GM20000 (cell line): ENCODE results near the gene AGPAT4.

Experiments
- DNase-seq: peaks from one replicate; pipeline ENCODE4 v3.0.0; 2012; ENCODE audit warnings: low spot score
- TF ChIP-seq, protein P1 (sequence below): IDR thresholded peaks from 2 replicates; pipeline ENCODE4 v1.5.1; 2012; ENCODE audit warnings: mild to moderate bottlenecking, control low read depth; ENCODE audit errors: extremely low read depth, missing control alignments

AGPAT4 gene

GRCh38 chr6:161137839-161138542 lies 135.9 kb downstream of the AGPAT4 start:
- DNase-seq: no peak
- TF ChIP-seq, protein P1, sequence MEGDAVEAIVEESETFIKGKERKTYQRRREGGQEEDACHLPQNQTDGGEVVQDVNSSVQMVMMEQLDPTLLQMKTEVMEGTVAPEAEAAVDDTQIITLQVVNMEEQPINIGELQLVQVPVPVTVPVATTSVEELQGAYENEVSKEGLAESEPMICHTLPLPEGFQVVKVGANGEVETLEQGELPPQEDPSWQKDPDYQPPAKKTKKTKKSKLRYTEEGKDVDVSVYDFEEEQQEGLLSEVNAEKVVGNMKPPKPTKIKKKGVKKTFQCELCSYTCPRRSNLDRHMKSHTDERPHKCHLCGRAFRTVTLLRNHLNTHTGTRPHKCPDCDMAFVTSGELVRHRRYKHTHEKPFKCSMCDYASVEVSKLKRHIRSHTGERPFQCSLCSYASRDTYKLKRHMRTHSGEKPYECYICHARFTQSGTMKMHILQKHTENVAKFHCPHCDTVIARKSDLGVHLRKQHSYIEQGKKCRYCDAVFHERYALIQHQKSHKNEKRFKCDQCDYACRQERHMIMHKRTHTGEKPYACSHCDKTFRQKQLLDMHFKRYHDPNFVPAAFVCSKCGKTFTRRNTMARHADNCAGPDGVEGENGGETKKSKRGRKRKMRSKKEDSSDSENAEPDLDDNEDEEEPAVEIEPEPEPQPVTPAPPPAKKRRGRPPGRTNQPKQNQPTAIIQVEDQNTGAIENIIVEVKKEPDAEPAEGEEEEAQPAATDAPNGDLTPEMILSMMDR: no peak

DNA sequence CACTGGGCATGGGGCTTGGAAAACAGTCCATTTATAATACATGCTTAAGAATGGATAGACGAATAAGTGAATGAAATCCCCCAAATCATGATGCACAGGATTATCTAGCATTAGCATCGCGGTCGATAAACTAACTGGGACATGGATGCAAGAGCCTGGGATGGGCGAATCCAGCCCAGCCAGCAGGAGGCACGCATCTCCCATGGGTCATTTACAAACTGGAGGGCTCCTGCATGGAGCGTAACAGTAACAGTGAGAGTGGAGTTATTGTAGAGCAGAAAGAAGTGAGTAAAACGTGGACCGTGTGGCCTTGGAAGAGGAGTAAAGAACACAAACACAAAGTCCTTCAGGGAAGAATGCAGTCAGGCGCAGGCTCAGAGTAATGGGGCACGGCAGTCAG lies 136.5 kb downstream of the AGPAT4 start:
- no peak for DNase-seq
- TF ChIP-seq, protein P1: no peak

DNA sequence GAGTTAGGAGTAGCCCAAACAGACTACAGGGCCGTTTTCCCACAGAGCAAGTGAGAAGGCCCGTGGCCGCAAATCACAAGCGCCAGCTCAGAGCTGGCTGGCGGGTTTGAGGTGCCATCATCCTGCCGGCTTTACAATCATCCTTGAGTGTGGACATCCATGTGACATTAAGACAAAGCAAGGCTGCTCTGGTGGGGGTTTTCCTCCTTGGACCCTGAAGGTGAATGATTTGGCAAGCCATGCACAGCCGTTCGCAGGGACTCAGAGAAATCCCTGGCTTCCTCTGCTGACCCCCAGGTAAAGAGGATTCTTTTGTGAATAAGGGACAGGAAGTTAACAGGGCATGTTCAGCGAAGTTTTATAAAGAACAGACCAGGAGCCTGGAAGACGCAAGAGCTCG lies 137.2 kb downstream of the AGPAT4 start:
- TF ChIP-seq, protein P1: no peak
- DNase-seq: no peak

DNA sequence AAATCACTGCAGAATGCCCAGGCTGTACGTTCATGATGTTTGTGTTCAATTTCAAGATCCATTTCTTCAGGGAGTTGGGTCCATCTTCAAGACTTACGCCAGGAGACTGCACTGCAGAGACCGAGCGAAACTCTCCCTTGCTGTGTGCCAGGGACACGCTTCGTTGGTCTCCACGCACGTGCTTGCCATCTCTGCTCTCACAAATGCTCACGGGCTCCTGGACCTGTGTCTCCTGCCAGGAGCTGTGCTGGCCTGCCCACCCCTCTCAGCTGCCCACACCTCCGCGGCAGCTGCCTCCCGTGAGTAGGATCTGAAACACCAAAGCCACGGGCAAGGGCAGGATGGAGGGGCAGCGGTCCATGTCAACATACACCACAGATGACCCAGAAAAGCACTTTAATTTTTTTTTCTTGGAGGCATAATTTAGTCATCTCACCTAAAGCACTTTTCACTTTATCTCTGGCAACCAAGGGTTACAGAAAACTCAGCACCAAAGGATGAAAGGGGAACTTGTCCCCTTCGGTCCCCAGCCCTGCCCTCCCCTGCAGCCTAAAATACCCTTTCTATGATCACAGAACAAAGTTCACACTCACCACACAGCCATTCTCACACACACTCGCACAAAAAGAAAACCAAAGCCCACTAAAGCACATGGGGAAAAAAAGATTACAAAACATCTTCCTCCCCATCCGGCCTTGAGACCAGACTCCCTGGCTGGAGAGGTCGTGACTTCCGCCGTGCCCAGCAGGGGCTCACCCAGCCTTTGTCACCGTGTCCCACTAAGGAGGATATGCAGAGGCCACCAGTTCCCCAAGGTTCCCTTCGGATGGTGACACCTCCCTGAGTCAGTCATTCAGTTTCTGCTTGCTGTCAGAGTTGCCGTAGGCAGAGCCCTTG lies 137.9 kb downstream of the AGPAT4 start:
- no peak for DNase-seq

DNA sequence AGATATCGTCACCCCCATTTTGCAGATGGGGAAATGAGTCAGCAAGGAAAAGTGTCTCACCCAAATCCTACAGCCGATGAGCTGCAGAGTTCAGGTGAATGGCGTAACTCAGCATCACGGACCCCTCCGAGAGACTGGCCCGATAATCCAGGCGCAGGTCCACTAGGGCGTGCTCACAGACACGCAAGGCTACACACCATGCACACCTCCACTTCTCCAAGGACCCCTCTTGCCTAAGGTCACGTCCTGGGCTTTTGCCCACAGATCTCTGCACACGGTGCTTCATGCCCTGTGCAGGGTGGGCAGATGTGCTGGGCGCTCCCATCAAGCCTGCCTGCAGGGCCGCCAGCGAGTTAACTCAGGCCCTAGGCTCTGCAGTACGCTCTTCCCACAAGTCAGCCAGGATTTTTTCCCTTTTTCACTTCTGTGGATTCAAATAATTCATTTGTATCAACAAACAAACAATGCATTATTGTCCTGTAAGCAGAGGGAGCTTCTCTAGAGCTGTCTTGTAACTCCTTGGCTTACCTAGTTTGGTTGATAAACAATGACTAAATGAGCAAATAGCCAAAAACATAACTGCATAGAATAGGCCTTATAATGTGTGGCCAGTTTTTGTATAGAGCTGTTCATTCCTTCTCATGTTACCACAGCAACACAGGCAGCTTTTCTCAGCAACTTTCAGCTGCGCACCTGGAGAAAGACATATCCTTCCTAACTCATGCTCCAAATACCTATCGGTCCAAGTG lies 139.1 kb downstream of the AGPAT4 start:
- TF ChIP-seq, protein P1: no peak
- no peak for DNase-seq

More for the DNA sequence above, 137.9 kb downstream of the AGPAT4 start:
- TF ChIP-seq, protein P1: no peak

- TF ChIP-seq, protein P1: no peak
- no peak for DNase-seq
These were observed 139.9 kb downstream of the AGPAT4 start for GRCh38 chr6:161133963-161134362.
